OCI-LY3 (cell line): ENCODE data around the gene AGAP1.

Experiments used
- H2AFZ ChIP-seq: fragments of 200-600, 300-600 bp; shearing (Covaris generic); 2 replicates; pipeline ENCODE4 v1.6.0; 2014; ENCODE audit warnings: antibody characterized with exemption, low read depth, low read length
- H3K27ac ChIP-seq: fragments of 200-600, 300-600 bp; sonication (generic); 2 replicates; pipeline ENCODE4 v1.5.1; 2014; ENCODE audit warnings: mild to moderate bottlenecking, low read length, moderate library complexity, mixed read lengths
- H3K27me3 ChIP-seq: fragments of 200-600, 300-600 bp; sonication (generic); 2 replicates; pipeline ENCODE4 v1.6.1; 2014; ENCODE audit warnings: low read depth, low read length, mixed read lengths
- H3K36me3 ChIP-seq: fragments of 200-600, 300-600 bp; sonication (generic); replicated peaks from 2 replicates; pipeline ENCODE3; 2014; ENCODE audit warnings: low read depth, low read length, mixed read lengths
- H3K4me1 ChIP-seq: fragments of 300-600, 200-600 bp; sonication (generic); 2 replicates; pipeline ENCODE4 v1.6.1; 2014; ENCODE audit warnings: low read length, mixed read lengths
- H3K4me2 ChIP-seq: fragments of 200-600, 300-600 bp; sonication (generic); 2 replicates; pipeline ENCODE4 v1.6.1; 2014; ENCODE audit warnings: low read length, mixed read lengths
- H3K4me3 ChIP-seq: fragments of 300-600, 200-600 bp; sonication (generic); 2 replicates; pipeline ENCODE4 v1.5.1; 2014; ENCODE audit warnings: antibody characterized with exemption, mild to moderate bottlenecking, low read length, moderate library complexity
- H3K79me2 ChIP-seq: fragments of 300-600, 200-600 bp; shearing (Covaris generic); 2 replicates; pipeline ENCODE4 v1.6.1; 2014; ENCODE audit warnings: mild to moderate bottlenecking, low read length, mixed read lengths
- H3K9ac ChIP-seq: fragments of 300-600, 200-600 bp; shearing (Covaris generic); 2 replicates; pipeline ENCODE4 v1.6.0; 2014; ENCODE audit warnings: mild to moderate bottlenecking, low read length, moderate library complexity
- H3K9me3 ChIP-seq: fragments of 200-600, 300-600 bp; shearing (Covaris generic); 2 replicates; pipeline ENCODE4 v1.6.1; 2014; ENCODE audit warnings: low read length, mixed read lengths; ENCODE audit not compliant: insufficient read depth
- H4K20me1 ChIP-seq: fragments of 200-600, 300-600 bp; sonication (generic); 2 replicates; pipeline ENCODE4 v1.6.1; 2016; ENCODE audit warnings: low read length, mixed read lengths; ENCODE audit not compliant: insufficient read depth
- EZH2phosphoT487 ChIP-seq: fragments of 200-600 bp; shearing (Covaris generic); IDR thresholded peaks from 2 replicates; pipeline ENCODE4 v1.6.1; 2018; ENCODE audit warnings: antibody characterized with exemption, mixed run types, low read depth
- TF ChIP-seq, protein P1 (sequence below): fragments of 200-600, 300-600 bp; sonication (generic); IDR thresholded peaks from 2 replicates; pipeline ENCODE4 v1.5.1; 2014; ENCODE audit warnings: antibody characterized with exemption, low read length, low read depth

The AGAP1 gene

DNA sequence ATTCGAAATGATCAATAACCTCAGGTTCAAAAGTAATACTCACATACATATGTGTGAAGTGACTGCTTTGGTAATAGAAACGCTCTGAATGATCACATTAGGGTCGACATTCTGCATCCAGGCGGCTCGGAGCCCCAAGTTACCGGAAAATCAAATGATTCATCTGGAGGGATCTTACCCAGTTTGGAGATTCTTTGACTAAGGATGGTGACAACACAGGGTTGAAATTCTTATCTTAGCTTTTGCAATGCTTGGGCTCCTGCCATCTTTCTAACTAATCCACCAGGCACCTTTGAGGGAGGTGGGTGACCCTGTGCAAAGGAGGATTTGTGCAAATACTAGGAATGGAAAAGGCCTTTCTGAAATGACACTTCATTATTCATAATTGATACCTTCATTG lies 663.5 kb downstream of the AGAP1 start:
- TF ChIP-seq, protein P1, sequence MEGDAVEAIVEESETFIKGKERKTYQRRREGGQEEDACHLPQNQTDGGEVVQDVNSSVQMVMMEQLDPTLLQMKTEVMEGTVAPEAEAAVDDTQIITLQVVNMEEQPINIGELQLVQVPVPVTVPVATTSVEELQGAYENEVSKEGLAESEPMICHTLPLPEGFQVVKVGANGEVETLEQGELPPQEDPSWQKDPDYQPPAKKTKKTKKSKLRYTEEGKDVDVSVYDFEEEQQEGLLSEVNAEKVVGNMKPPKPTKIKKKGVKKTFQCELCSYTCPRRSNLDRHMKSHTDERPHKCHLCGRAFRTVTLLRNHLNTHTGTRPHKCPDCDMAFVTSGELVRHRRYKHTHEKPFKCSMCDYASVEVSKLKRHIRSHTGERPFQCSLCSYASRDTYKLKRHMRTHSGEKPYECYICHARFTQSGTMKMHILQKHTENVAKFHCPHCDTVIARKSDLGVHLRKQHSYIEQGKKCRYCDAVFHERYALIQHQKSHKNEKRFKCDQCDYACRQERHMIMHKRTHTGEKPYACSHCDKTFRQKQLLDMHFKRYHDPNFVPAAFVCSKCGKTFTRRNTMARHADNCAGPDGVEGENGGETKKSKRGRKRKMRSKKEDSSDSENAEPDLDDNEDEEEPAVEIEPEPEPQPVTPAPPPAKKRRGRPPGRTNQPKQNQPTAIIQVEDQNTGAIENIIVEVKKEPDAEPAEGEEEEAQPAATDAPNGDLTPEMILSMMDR: no peak
- no peak for TF ChIP-seq EZH2phosphoT487
- Histone ChIP-seq H3K27me3 (no peaks in the 10 kb centered on the region), H3K4me1 (no peaks in the 10 kb centered on the region), H3K4me2 (no peak overlapping the region), H2AFZ (no peak overlapping the region), H3K9ac (no peak overlapping the region), H3K27ac (no peak overlapping the region), H4K20me1 (no peaks in the 10 kb centered on the region), H3K79me2 (no peaks in the 10 kb centered on the region), H3K36me3 (no peaks in the 10 kb centered on the region), H3K9me3 (no peaks in the 10 kb centered on the region), H3K4me3 (no peak overlapping the region)

DNA sequence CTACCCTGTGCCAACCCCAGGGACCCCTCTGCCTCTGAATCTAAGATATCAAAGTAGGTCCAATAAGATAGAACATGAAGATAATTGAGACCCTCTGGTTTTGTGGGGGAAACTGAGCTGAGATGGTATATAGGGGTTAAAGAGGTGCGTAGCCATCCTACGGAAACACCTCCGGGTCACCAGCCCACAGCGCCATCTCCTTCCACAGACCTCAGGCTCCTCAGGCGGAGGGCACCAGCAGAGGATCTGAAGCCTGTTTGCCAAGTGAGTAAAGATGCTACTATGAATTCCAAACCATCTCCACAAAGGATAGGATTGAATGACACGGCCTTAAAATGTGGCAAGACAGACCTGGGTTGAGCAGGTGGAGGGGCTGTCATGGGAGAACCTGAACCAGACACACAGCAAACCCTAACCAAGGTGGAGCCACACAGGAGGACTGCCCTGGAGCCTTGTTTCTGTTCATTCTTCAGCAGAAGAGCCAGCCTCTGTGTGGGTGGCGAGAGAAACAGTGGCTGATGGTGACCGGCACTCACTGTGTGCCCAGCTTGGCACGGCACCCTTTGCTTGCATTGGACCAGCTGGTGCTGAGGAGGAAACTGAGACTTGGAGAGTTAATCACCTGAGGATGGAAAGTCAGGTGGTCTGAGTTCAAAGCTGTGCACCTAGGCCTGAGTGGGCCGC lies 664.1 kb downstream of the AGAP1 start:
- no peak overlapping the region for H3K4me3 ChIP-seq
- H3K27ac ChIP-seq: no peak overlapping the region
- no peaks in the 10 kb centered on the region for H3K36me3 ChIP-seq
- no peak overlapping the region for H3K4me2 ChIP-seq
- TF ChIP-seq, protein P1: no peak
- H3K9me3 ChIP-seq: no peaks in the 10 kb centered on the region
- H3K9ac ChIP-seq: no peak overlapping the region
- no peaks in the 10 kb centered on the region for H3K4me1 ChIP-seq
- no peak overlapping the region for H2AFZ ChIP-seq
- no peaks in the 10 kb centered on the region for H3K79me2 ChIP-seq
- H4K20me1 ChIP-seq: no peaks in the 10 kb centered on the region
- H3K27me3 ChIP-seq: no peaks in the 10 kb centered on the region

DNA sequence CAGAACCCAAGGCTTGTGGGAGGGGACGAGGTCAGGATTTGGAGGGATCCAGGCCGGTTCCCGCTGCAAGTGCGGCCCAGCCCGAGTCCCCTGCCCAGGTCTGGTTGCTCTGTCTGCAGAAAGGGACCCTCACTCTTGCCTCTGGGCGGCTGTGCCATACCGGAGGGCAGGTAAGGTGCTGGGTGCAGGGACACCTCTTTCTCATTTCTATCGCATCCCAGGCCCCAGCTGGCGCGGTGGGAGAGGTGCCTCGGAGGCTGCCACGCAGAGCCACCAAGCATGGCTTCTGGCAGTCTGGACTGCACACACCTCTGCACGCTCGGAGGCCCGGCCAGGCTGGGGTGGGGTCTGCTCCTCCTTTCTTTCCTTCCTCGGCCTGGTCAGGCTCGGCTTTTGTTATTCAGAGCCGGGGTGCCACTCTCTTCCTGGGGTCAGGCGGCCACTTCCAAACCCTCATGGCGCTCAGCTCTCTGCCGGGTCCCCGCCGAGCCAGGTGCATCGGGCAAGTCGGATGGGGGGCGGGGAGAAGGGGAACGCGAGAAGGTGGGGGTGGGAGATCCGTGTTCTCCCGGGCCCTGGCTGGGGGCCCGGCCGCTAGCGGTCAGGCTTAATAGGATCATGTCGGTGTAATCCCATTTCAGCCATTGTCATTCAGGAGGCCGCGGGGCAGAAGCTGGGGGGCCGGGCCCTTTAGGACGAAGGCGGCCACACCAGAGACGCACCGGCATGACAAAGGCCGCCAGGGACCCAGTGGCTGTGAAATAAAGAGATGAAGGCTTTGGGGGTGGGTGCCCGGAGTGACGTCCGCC lies 665.3 kb downstream of the AGAP1 start:
- no peak overlapping the region for H3K27ac ChIP-seq
- no peak overlapping the region for H2AFZ ChIP-seq
- H3K9me3 ChIP-seq: no peaks in the 10 kb centered on the region
- H3K27me3 ChIP-seq: no peaks in the 10 kb centered on the region
- TF ChIP-seq EZH2phosphoT487: no peak
- TF ChIP-seq, protein P1: no peak
- H4K20me1 ChIP-seq: no peaks in the 10 kb centered on the region
- H3K36me3 ChIP-seq: no peaks in the 10 kb centered on the region
- H3K4me3 ChIP-seq: no peak overlapping the region
- no peaks in the 10 kb centered on the region for H3K79me2 ChIP-seq
- no peak overlapping the region for H3K9ac ChIP-seq
- H3K4me1 ChIP-seq: no peaks in the 10 kb centered on the region
- no peak overlapping the region for H3K4me2 ChIP-seq

DNA sequence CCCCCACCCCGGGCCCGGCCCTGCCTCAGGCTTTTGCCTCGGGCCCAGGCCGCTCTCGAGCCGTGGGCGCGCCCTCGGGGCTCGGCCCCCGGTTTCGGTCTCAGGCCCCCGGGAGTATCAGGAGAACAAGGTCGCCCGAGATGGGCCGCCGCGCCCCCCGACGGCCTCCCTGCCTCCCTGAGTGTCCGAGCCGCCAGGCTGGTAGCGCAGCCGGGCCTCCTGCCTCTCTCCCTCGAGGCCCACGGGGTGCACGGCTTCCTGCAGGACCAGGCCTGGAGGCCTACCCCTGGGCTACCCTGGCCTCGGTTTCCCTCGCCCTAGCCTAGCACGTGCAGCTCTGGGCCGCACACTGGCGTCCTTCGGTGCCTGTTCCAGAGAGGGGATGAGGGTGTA lies 665.9 kb downstream of the AGAP1 start:
- H3K36me3 ChIP-seq: no peaks in the 10 kb centered on the region
- TF ChIP-seq, protein P1: no peak
- no peak for TF ChIP-seq EZH2phosphoT487
- no peak overlapping the region for H3K9ac ChIP-seq
- H4K20me1 ChIP-seq: no peaks in the 10 kb centered on the region
- H3K79me2 ChIP-seq: no peaks in the 10 kb centered on the region
- H3K9me3 ChIP-seq: no peaks in the 10 kb centered on the region
- H3K27ac ChIP-seq: no peak overlapping the region
- no peak overlapping the region for H3K4me3 ChIP-seq
- H3K4me2 ChIP-seq: no peak overlapping the region
- H3K4me1 ChIP-seq: no peaks in the 10 kb centered on the region
- H2AFZ ChIP-seq: no peak overlapping the region
- H3K27me3 ChIP-seq: no peaks in the 10 kb centered on the region
